Glutamatergic neuron (in vitro differentiated cells): ENCODE data around the gene IGFBP4. TPM values are rescaled to one million over a fixed set of nuclear protein-coding genes. Genes with fewer than 3 reads are reported as not detected.

Source experiments
- DNase-seq: peaks from one replicate; pipeline ENCODE4 v3.0.0; 2022
- H3K27ac Mint-ChIP-seq: one replicate; pipeline ENCODE4 v1.8.0; 2020; ENCODE audit warnings: mild to moderate bottlenecking, mixed read lengths, inconsistent platforms; ENCODE audit not compliant: unreplicated experiment
- H3K27me3 Mint-ChIP-seq: one replicate; pipeline ENCODE4 v1.8.0; 2020; ENCODE audit warnings: mild to moderate bottlenecking, moderate library complexity, mixed read lengths, inconsistent platforms; ENCODE audit not compliant: unreplicated experiment
- H3K36me3 Mint-ChIP-seq: one replicate; pipeline ENCODE4 v1.8.0; 2020; ENCODE audit warnings: mild to moderate bottlenecking, mixed read lengths, inconsistent platforms; ENCODE audit not compliant: unreplicated experiment
- H3K4me1 Mint-ChIP-seq: one replicate; pipeline ENCODE4 v1.8.0; 2020; ENCODE audit warnings: mild to moderate bottlenecking, low read depth, mixed read lengths, inconsistent platforms; ENCODE audit not compliant: unreplicated experiment
- H3K4me3 Mint-ChIP-seq: one replicate; pipeline ENCODE4 v1.8.0; 2020; ENCODE audit warnings: mild to moderate bottlenecking, mixed read lengths, inconsistent platforms; ENCODE audit not compliant: unreplicated experiment
- H3K9me3 Mint-ChIP-seq: one replicate; pipeline ENCODE4 v1.8.0; 2020; ENCODE audit warnings: mild to moderate bottlenecking, moderate library complexity, mixed read lengths, inconsistent platforms; ENCODE audit not compliant: unreplicated experiment
- CTCF ChIP-seq: fragments of 200-600 bp; sonication (generic); IDR thresholded peaks from one replicate; pipeline ENCODE4 v1.5.0; 2021; ENCODE audit not compliant: partially characterized antibody, unreplicated experiment
- total RNA-seq: library from RNA; stranded (reverse); fragmentation: NEBNext Ultra II Directional; extraction: Animal tissue kit (Norgen Biotek cat#: 25700); gene quantifications from one replicate; pipeline ENCODE4 v1.2.1, GENCODE V29; 2021; ENCODE audit not compliant: unreplicated experiment

Gene IGFBP4
- total RNA-seq, 1 donor from 2014 or later: 1.9 TPM

- Mint-ChIP-seq H3K4me3 (no peak overlapping the region), H3K4me1 (no peaks in the 10 kb centered on the region), H3K27me3 (peaks cover 3% of the 10 kb centered on the region), H3K27ac (no peak overlapping the region), H3K36me3 (peaks cover 13% of the 10 kb centered on the region), H3K9me3 (no peaks in the 10 kb centered on the region)
- TF ChIP-seq CTCF: no peak
- no peak for DNase-seq
These were observed 55.2 kb downstream of the IGFBP4 start for GRCh38 chr17:40498281-40499084.

GRCh38 chr17:40499551-40500189 is 56.4 kb downstream of the IGFBP4 start:
- Mint-ChIP-seq H3K27ac (no peak overlapping the region), H3K27me3 (peaks cover 3% of the 10 kb centered on the region), H3K36me3 (peaks cover 15% of the 10 kb centered on the region), H3K4me1 (no peaks in the 10 kb centered on the region), H3K9me3 (no peaks in the 10 kb centered on the region), H3K4me3 (no peak overlapping the region)
- no peak for TF ChIP-seq CTCF
- DNase-seq: peak; percentile 65

GRCh38 chr17:40500190-40500589 is 56.9 kb downstream of the IGFBP4 start:
- Mint-ChIP-seq H3K4me1 (no peaks in the 10 kb centered on the region), H3K27me3 (peaks cover 3% of the 10 kb centered on the region), H3K36me3 (peaks cover 15% of the 10 kb centered on the region), H3K4me3 (no peak overlapping the region), H3K27ac (no peak overlapping the region), H3K9me3 (no peaks in the 10 kb centered on the region)
- no peak for TF ChIP-seq CTCF
- DNase-seq: no peak

GRCh38 chr17:40500709-40501108 is 57.5 kb downstream of the IGFBP4 start:
- H3K27ac Mint-ChIP-seq: no peak overlapping the region

More at GRCh38 chr17:40500709-40501108, 57.5 kb downstream of the IGFBP4 start:
- H3K9me3 Mint-ChIP-seq: no peaks in the 10 kb centered on the region
- no peak overlapping the region for H3K4me3 Mint-ChIP-seq
- no peak for DNase-seq
- peaks cover 15% of the 10 kb centered on the region for H3K36me3 Mint-ChIP-seq
- no peaks in the 10 kb centered on the region for H3K4me1 Mint-ChIP-seq
- no peak for TF ChIP-seq CTCF
- H3K27me3 Mint-ChIP-seq: peaks cover 3% of the 10 kb centered on the region
